OCI-LY3 (cell line): ENCODE data around the gene SRR.

Source experiments
- H2AFZ ChIP-seq: fragments of 200-600, 300-600 bp; shearing (Covaris generic); 2 replicates; pipeline ENCODE4 v1.6.0; 2014; ENCODE audit warnings: antibody characterized with exemption, low read depth, low read length
- H3K27ac ChIP-seq: fragments of 200-600, 300-600 bp; sonication (generic); 2 replicates; pipeline ENCODE4 v1.5.1; 2014; ENCODE audit warnings: mild to moderate bottlenecking, low read length, moderate library complexity, mixed read lengths
- H3K27me3 ChIP-seq: fragments of 200-600, 300-600 bp; sonication (generic); 2 replicates; pipeline ENCODE4 v1.6.1; 2014; ENCODE audit warnings: low read depth, low read length, mixed read lengths
- H3K36me3 ChIP-seq: fragments of 200-600, 300-600 bp; sonication (generic); replicated peaks from 2 replicates; pipeline ENCODE3; 2014; ENCODE audit warnings: low read depth, low read length, mixed read lengths
- H3K4me1 ChIP-seq: fragments of 300-600, 200-600 bp; sonication (generic); 2 replicates; pipeline ENCODE4 v1.6.1; 2014; ENCODE audit warnings: low read length, mixed read lengths
- H3K4me2 ChIP-seq: fragments of 200-600, 300-600 bp; sonication (generic); 2 replicates; pipeline ENCODE4 v1.6.1; 2014; ENCODE audit warnings: low read length, mixed read lengths
- H3K4me3 ChIP-seq: fragments of 300-600, 200-600 bp; sonication (generic); 2 replicates; pipeline ENCODE4 v1.5.1; 2014; ENCODE audit warnings: antibody characterized with exemption, mild to moderate bottlenecking, low read length, moderate library complexity
- H3K79me2 ChIP-seq: fragments of 300-600, 200-600 bp; shearing (Covaris generic); 2 replicates; pipeline ENCODE4 v1.6.1; 2014; ENCODE audit warnings: mild to moderate bottlenecking, low read length, mixed read lengths
- H3K9ac ChIP-seq: fragments of 300-600, 200-600 bp; shearing (Covaris generic); 2 replicates; pipeline ENCODE4 v1.6.0; 2014; ENCODE audit warnings: mild to moderate bottlenecking, low read length, moderate library complexity
- H3K9me3 ChIP-seq: fragments of 200-600, 300-600 bp; shearing (Covaris generic); 2 replicates; pipeline ENCODE4 v1.6.1; 2014; ENCODE audit warnings: low read length, mixed read lengths; ENCODE audit not compliant: insufficient read depth
- H4K20me1 ChIP-seq: fragments of 200-600, 300-600 bp; sonication (generic); 2 replicates; pipeline ENCODE4 v1.6.1; 2016; ENCODE audit warnings: low read length, mixed read lengths; ENCODE audit not compliant: insufficient read depth
- EZH2phosphoT487 ChIP-seq: fragments of 200-600 bp; shearing (Covaris generic); IDR thresholded peaks from 2 replicates; pipeline ENCODE4 v1.6.1; 2018; ENCODE audit warnings: antibody characterized with exemption, mixed run types, low read depth
- TF ChIP-seq, protein P1 (sequence below): fragments of 200-600, 300-600 bp; sonication (generic); IDR thresholded peaks from 2 replicates; pipeline ENCODE4 v1.5.1; 2014; ENCODE audit warnings: antibody characterized with exemption, low read length, low read depth

Gene SRR

DNA sequence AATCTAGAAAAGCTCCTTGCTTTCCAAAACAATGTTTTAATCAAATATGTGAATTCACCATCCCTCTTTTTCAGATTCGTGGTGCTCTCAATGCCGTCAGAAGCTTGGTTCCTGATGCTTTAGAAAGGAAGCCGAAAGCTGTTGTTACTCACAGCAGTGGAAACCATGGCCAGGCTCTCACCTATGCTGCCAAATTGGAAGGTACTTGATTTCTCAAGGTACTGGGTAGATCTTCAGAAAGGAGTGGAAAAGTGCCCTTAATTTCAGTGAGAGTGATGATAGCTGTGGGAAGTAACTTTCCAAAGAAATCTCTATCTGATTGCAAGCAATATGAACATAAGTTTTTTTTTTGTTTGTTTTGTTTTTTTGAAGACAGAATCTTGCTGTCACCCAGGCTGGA, 14.0 kb downstream of the SRR start:
- Histone ChIP-seq H3K4me1 (peaks cover 5% of the 10 kb centered on the region; the same call in 1 of the 2 replicates), H4K20me1 (no peaks in the 10 kb centered on the region), H3K9ac (no peak overlapping the region), H3K27me3 (no peaks in the 10 kb centered on the region), H3K4me3 (no peak overlapping the region), H3K36me3 (no peaks in the 10 kb centered on the region), H3K4me2 (no peak overlapping the region), H2AFZ (no peak overlapping the region), H3K27ac (no peak overlapping the region), H3K9me3 (no peaks in the 10 kb centered on the region), H3K79me2 (no peaks in the 10 kb centered on the region)
- no peak for TF ChIP-seq EZH2phosphoT487
- TF ChIP-seq, protein P1, sequence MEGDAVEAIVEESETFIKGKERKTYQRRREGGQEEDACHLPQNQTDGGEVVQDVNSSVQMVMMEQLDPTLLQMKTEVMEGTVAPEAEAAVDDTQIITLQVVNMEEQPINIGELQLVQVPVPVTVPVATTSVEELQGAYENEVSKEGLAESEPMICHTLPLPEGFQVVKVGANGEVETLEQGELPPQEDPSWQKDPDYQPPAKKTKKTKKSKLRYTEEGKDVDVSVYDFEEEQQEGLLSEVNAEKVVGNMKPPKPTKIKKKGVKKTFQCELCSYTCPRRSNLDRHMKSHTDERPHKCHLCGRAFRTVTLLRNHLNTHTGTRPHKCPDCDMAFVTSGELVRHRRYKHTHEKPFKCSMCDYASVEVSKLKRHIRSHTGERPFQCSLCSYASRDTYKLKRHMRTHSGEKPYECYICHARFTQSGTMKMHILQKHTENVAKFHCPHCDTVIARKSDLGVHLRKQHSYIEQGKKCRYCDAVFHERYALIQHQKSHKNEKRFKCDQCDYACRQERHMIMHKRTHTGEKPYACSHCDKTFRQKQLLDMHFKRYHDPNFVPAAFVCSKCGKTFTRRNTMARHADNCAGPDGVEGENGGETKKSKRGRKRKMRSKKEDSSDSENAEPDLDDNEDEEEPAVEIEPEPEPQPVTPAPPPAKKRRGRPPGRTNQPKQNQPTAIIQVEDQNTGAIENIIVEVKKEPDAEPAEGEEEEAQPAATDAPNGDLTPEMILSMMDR = no peak

DNA sequence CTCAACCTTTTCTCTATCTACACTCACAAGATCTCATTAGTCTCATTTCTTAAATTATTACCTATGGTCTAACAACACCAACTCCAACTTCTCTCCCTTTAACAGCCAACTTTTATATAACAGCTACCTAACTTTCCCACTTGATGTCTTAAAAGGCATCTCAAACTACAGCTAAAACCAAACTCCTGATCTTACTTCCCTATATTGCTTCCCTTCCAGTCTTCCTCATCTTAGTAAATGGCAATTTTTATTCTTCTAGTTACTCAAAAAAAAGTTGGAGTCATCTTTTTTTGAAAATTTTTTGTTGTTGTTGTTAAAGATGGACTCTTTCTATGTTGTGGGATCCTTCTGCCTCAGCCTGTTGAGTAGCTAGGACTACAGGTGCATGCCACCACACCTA, 15.3 kb downstream of the SRR start:
- no peaks in the 10 kb centered on the region for H3K27me3 ChIP-seq
- H3K9me3 ChIP-seq = no peaks in the 10 kb centered on the region
- H3K27ac ChIP-seq = no peak overlapping the region
- no peak overlapping the region for H2AFZ ChIP-seq
- H3K9ac ChIP-seq = no peak overlapping the region
- no peaks in the 10 kb centered on the region for H4K20me1 ChIP-seq
- H3K36me3 ChIP-seq = peaks cover 12% of the 10 kb centered on the region
- H3K79me2 ChIP-seq = no peaks in the 10 kb centered on the region
- no peak overlapping the region for H3K4me2 ChIP-seq
- no peak overlapping the region for H3K4me3 ChIP-seq
- peaks cover 5% of the 10 kb centered on the region; the same call in 1 of the 2 replicates for H3K4me1 ChIP-seq
- TF ChIP-seq EZH2phosphoT487 = no peak
- TF ChIP-seq, protein P1 = no peak

DNA sequence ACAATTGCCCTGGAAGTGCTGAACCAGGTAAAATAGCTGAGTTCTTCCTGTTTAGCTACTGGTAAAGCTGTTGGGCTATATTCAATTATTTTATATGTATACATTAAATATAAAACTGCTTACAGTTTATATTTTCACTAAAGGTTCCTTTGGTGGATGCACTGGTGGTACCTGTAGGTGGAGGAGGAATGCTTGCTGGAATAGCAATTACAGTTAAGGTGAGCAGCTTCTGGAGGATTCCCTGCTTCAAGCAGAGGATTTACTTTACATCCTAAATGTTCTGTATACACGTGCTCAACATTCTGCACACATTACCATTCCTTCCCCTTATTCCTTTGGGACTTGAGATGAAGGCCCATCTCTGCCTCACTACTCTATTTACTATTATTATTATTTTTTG, 17.6 kb downstream of the SRR start:
- Histone ChIP-seq H2AFZ (no peak overlapping the region), H3K27me3 (no peaks in the 10 kb centered on the region), H3K4me1 (peaks cover 5% of the 10 kb centered on the region; the same call in 1 of the 2 replicates), H3K4me3 (no peak overlapping the region), H3K79me2 (no peaks in the 10 kb centered on the region), H3K9ac (no peak overlapping the region), H3K4me2 (no peak overlapping the region), H4K20me1 (no peaks in the 10 kb centered on the region), H3K36me3 (peaks cover 32% of the 10 kb centered on the region), H3K27ac (no peak overlapping the region), H3K9me3 (no peaks in the 10 kb centered on the region)
- TF ChIP-seq, protein P1 = no peak
- TF ChIP-seq EZH2phosphoT487 = no peak

DNA sequence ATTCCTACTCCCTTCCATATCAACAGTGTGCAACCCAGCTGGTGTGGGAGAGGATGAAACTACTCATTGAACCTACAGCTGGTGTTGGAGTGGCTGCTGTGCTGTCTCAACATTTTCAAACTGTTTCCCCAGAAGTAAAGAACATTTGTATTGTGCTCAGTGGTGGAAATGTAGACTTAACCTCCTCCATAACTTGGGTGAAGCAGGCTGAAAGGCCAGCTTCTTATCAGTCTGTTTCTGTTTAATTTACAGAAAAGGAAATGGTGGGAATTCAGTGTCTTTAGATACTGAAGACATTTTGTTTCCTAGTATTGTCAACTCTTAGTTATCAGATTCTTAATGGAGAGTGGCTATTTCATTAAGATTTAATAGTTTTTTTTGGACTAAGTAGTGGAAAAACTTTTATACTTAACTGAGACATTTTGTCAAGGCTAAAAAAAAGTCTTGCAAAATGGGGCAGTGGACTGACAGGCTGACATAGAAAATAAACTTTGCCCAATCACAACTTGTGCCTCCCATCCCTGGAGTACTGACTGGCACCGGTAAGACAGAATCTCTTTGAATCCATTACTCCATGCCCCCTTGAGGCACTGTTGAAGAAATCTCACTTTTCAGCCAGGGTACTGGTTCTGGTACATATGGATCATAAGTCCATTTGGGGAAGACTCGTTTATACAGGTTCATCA, 20.0 kb downstream of the SRR start:
- Histone ChIP-seq H3K9ac (no peak overlapping the region), H3K27me3 (no peaks in the 10 kb centered on the region), H3K9me3 (no peaks in the 10 kb centered on the region), H3K4me2 (no peak overlapping the region), H3K79me2 (no peaks in the 10 kb centered on the region), H3K4me1 (peaks cover 5% of the 10 kb centered on the region; the same call in 1 of the 2 replicates), H3K4me3 (no peak overlapping the region), H3K27ac (no peak overlapping the region), H2AFZ (no peak overlapping the region), H4K20me1 (no peaks in the 10 kb centered on the region), H3K36me3 (peaks cover 33% of the 10 kb centered on the region)
- TF ChIP-seq, protein P1 = no peak
- no peak for TF ChIP-seq EZH2phosphoT487
